Activated CD8-positive, alpha-beta memory T cell treated with anti-CD3 and anti-CD28 coated beads for 24 hours (primary cell): ENCODE data around the gene GNMT.
"Not testable (repeated sequence)": the region's sequence is repeated elsewhere in the genome, so short reads cannot be mapped to it uniquely, and the experiment has no call there.

ENCODE experiments used
- DNase-seq: peaks from one replicate; pipeline ENCODE4 v3.0.0-alpha.2; 2020

GNMT gene

GRCh38 chr6:42942444-42942843 lies 18.1 kb upstream of the GNMT start:
- no peak for DNase-seq

- no peak for DNase-seq
These were observed 12.6 kb upstream of the GNMT start for GRCh38 chr6:42947950-42948349.

GRCh38 chr6:42952389-42952788 lies 8.2 kb upstream of the GNMT start:
- no peak for DNase-seq

GRCh38 chr6:42954405-42954804 lies 6.1 kb upstream of the GNMT start:
- not testable (repeated sequence) for DNase-seq

GRCh38 chr6:42958125-42958524 lies 2.4 kb upstream of the GNMT start:
- DNase-seq: no peak

GRCh38 chr6:42959917-42960242 lies 674 bp upstream of the GNMT start:
- no peak for DNase-seq

GRCh38 chr6:42961020-42961470 lies 491 bp downstream of the GNMT start:
- no peak for DNase-seq

GRCh38 chr6:42962096-42962495 lies 1.5 kb downstream of the GNMT start:
- DNase-seq: no peak

- DNase-seq: no peak
These were observed 2.1 kb downstream of the GNMT start for GRCh38 chr6:42962502-42963178.

- DNase-seq: no peak
These were observed 2.8 kb downstream of the GNMT start for GRCh38 chr6:42963179-42963854.

- no peak for DNase-seq
These were observed 3.5 kb downstream of the GNMT start for GRCh38 chr6:42963855-42964605.

- DNase-seq: no peak
These were observed 6.0 kb downstream of the GNMT start for GRCh38 chr6:42966571-42966970.

- DNase-seq: no peak
These were observed 6.7 kb downstream of the GNMT start for GRCh38 chr6:42967228-42967627.

GRCh38 chr6:42968126-42968701 lies 7.7 kb downstream of the GNMT start:
- no peak for DNase-seq

- DNase-seq: no peak
These were observed 8.2 kb downstream of the GNMT start for GRCh38 chr6:42968783-42969182.

GRCh38 chr6:42969431-42969830 lies 8.9 kb downstream of the GNMT start:
- no peak for DNase-seq

GRCh38 chr6:42969934-42970333 lies 9.4 kb downstream of the GNMT start:
- no peak for DNase-seq

GRCh38 chr6:42970871-42971612 lies 10.5 kb downstream of the GNMT start:
- DNase-seq: no peak

- no peak for DNase-seq
These were observed 11.3 kb downstream of the GNMT start for GRCh38 chr6:42971746-42972327.

GRCh38 chr6:42973926-42974325 lies 13.4 kb downstream of the GNMT start:
- no peak for DNase-seq

- DNase-seq: no peak
These were observed 14.5 kb downstream of the GNMT start for GRCh38 chr6:42974919-42975505.

GRCh38 chr6:42978487-42978838 lies 17.9 kb downstream of the GNMT start:
- DNase-seq: peak; percentile 68
